WI38 (cell line): ENCODE measurements around the gene DR1.

Experiments
- H3K4me3 ChIP-seq: 2 replicates; pipeline ENCODE4 v1.5.1; 2011; ENCODE audit warnings: low read depth, mild to moderate bottlenecking, control low read depth, low read length
- TF ChIP-seq, protein P1 (sequence below): IDR thresholded peaks from 2 replicates; pipeline ENCODE4 v1.5.1; 2012; ENCODE audit warnings: low read depth, mild to moderate bottlenecking, control low read depth, low read length

DR1 gene

DNA sequence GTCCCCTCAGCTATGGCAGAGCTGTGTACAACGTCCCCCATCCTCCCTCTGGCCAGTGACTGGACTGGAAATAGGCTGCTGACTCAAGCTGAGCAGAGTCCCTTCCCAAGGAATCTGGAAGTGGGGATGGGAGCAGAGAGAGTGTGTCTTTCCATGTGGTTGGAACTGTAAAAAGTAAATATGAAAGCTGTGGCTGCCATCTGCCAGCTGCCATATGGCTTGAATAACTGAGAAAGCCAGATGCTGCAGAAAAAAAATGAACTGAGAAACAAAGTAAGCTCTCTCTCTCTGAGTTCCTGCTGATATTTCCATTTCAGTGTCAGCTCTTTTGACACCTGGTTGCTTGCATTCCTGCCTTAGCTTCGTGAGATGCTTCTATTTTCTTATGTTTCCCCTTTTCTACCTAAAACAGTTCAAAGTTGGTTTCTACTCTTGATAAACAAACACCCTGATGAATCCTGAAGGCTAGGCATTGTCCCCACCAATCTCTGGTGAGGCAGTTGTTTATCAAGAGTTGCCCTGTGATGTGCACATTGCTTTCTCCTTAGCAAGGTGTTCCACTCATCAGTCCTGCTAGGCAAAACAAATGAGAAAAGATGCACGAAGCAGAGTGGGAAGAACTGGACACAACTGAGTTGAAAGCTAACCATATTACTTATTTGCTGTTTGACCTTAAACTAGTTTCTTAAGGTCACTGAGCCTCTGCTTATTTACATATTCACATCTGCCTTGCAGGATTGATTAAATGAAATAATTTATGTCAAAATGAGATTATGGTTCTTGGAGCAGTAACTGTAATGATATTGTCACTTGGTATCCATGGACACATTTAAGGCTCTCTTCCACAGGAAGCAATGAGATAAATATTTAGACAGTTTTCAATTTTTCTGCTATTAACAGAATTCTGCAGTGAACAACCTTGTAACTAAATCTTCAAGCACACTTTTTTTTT, 16.6 kb upstream of the DR1 start:
- TF ChIP-seq, protein P1, sequence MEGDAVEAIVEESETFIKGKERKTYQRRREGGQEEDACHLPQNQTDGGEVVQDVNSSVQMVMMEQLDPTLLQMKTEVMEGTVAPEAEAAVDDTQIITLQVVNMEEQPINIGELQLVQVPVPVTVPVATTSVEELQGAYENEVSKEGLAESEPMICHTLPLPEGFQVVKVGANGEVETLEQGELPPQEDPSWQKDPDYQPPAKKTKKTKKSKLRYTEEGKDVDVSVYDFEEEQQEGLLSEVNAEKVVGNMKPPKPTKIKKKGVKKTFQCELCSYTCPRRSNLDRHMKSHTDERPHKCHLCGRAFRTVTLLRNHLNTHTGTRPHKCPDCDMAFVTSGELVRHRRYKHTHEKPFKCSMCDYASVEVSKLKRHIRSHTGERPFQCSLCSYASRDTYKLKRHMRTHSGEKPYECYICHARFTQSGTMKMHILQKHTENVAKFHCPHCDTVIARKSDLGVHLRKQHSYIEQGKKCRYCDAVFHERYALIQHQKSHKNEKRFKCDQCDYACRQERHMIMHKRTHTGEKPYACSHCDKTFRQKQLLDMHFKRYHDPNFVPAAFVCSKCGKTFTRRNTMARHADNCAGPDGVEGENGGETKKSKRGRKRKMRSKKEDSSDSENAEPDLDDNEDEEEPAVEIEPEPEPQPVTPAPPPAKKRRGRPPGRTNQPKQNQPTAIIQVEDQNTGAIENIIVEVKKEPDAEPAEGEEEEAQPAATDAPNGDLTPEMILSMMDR = no peak
- H3K4me3 ChIP-seq = no peak overlapping the region

GRCh38 chr1:93330196-93330595, 15.5 kb upstream of the DR1 start:
- no peak overlapping the region for H3K4me3 ChIP-seq
- TF ChIP-seq, protein P1 = no peak

DNA sequence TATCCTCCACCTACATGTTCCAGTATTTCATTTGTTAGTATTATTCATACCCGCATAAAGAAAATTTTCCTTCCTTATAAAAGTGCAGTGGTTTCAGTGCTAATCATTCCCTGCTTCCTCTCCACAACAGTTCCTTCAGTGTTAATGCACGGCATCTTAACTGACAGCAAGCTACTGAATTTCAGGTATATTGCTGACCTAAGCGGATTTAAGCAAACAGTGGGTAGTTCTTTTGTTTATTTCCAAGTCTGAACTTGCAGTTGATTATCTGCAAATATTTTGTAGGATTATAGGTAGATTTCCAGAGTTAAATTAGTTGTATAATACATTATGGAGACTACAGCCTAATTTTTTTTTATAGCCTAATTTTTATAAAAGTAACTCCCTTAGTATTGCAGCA, 15.1 kb upstream of the DR1 start:
- no peak overlapping the region for H3K4me3 ChIP-seq
- TF ChIP-seq, protein P1 = no peak

GRCh38 chr1:93331412-93331811, 14.3 kb upstream of the DR1 start:
- H3K4me3 ChIP-seq = no peak overlapping the region
- TF ChIP-seq, protein P1 = no peak

GRCh38 chr1:93332368-93332767, 13.3 kb upstream of the DR1 start:
- TF ChIP-seq, protein P1 = no peak
- no peak overlapping the region for H3K4me3 ChIP-seq

DNA sequence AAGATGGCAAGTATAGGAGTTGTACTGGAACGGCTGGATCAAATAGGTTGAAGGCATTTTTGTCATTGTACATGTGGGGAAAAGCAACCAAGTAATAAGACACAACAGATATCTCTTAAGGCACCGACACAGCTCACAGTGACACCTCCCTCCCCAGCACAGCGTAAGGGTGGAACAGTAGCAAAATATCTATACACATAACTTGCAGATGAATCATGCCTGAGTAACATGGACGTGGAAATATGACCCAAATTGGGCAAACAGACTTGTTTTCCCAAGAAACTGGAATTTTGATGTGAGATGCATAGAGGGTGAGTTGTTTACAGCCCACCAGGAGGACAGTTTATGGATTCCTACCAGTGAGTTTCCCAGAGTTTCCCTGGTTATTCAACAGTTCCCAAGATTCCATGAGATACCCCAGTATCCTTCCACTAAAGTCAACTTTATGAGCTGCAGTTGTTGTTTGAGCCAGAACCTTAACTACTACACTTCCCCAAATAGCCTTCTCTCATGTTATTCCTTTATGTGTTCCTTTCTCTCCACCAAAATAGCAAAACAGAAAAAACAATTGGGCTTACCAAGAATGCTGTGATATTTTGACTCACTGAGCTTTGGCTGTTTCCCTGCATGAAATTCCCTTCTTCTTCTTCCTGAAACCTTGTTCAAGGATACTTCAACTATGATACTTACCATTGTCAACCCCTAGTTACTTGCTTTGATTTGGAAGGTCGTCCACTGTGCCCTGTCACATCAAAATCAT, 7.1 kb upstream of the DR1 start:
- TF ChIP-seq, protein P1 = no peak
- 0 out of 2 replicates have a peak overlapping the region, but pooled peaks have one; percentile 11 for H3K4me3 ChIP-seq
